GM12878 (cell line): Measurements from ENCODE around the gene DSG2.

Experiments
- BCL11A ChIP-seq: IDR thresholded peaks from 2 replicates; pipeline ENCODE4 v1.6.1; 2011; ENCODE audit warnings: low read depth, low read length
- CREB1 ChIP-seq: IDR thresholded peaks from 2 replicates; pipeline ENCODE4 v1.6.1; 2012; ENCODE audit warnings: low read depth, mild to moderate bottlenecking, inconsistent platforms
- CTCF ChIP-seq, 3 experiments: IDR thresholded peaks in 2 of 3; conservative IDR thresholded peaks in 1 of 3; 2 replicates each; pipeline ENCODE4 v1.5.1; 2011; ENCODE audit warnings: low read depth in 3 of 3, low read length in 3 of 3, mild to moderate bottlenecking in 3 of 3, control low read depth in 2 of 3, moderate library complexity in 2 of 3, inconsistent platforms in 1 of 3, mixed read lengths in 1 of 3; ENCODE audit not compliant: control insufficient read depth in 2 of 3, insufficient read depth in 1 of 3; ENCODE audit errors: extremely low read depth in 1 of 3
- HCFC1 ChIP-seq: fragments of 150-350 bp; IDR thresholded peaks from 2 replicates; pipeline ENCODE4 v1.6.1; 2014; ENCODE audit warnings: low read length
- JUNB ChIP-seq: IDR thresholded peaks from 2 replicates; pipeline ENCODE4 v1.6.1; 2016; ENCODE audit warnings: antibody characterized with exemption, mild to moderate bottlenecking
- MAX ChIP-seq: IDR thresholded peaks from 2 replicates; pipeline ENCODE4 v1.6.1; 2012; ENCODE audit warnings: low read depth, low read length, improper control_type of control experiment
- POLR2A ChIP-seq: IDR thresholded peaks from 2 replicates; pipeline ENCODE4 v1.6.1; 2011; ENCODE audit warnings: low read depth, mild to moderate bottlenecking, low read length
- TCF7 ChIP-seq: IDR thresholded peaks from 2 replicates; pipeline ENCODE4 v1.6.1; 2014; ENCODE audit warnings: antibody characterized with exemption, borderline replicate concordance
- USF1 ChIP-seq: IDR thresholded peaks from 2 replicates; pipeline ENCODE4 v1.6.1; 2011; ENCODE audit warnings: borderline replicate concordance, low read depth, mild to moderate bottlenecking, moderate library complexity, mixed read lengths, low read length; ENCODE audit not compliant: insufficient read depth; ENCODE audit errors: extremely low read length
- ZBTB33 ChIP-seq: fragments of 450-650 bp; IDR thresholded peaks from 2 replicates; pipeline ENCODE4 v1.6.1; 2017; ENCODE audit warnings: mild to moderate bottlenecking

- TF ChIP-seq JUNB (no peak), HCFC1 (no peak), MAX (no peak), CTCF (IDR thresholded peaks at IDR 0.05 in 2 of 3, conservative IDR thresholded peaks at IDR 0.05 in 1 of 3; ENCODE audit: control insufficient read depth in 2 of 3, extremely low read depth in 1 of 3, insufficient read depth in 1 of 3, low read depth in 3 of 3, low read length in 3 of 3) (no peak), CREB1 (no peak), TCF7 (no peak), ZBTB33 (no peak), USF1 (no peak), POLR2A (no peak), BCL11A (no peak)
Measured at GRCh38 chr18:31454066-31454708, 43.8 kb upstream of the DSG2 start.
